DMS114 treated with DMSO at 0.1 percent for 48 hours (cell line): Measurements from ENCODE around the gene TMED9.
A peak's percentile ranks its signal among the peaks of the same experiment; 100 is the strongest.
"Not testable (repeated sequence)": the region's sequence is repeated elsewhere in the genome, so short reads cannot be mapped to it uniquely, and the experiment has no call there.

ENCODE experiments used
- DNase-seq: peaks from one replicate; lab custom pipeline; 2025; ENCODE audit not compliant: unreplicated experiment; lab: John Stamatoyannopoulos, UW

Gene TMED9

DNA sequence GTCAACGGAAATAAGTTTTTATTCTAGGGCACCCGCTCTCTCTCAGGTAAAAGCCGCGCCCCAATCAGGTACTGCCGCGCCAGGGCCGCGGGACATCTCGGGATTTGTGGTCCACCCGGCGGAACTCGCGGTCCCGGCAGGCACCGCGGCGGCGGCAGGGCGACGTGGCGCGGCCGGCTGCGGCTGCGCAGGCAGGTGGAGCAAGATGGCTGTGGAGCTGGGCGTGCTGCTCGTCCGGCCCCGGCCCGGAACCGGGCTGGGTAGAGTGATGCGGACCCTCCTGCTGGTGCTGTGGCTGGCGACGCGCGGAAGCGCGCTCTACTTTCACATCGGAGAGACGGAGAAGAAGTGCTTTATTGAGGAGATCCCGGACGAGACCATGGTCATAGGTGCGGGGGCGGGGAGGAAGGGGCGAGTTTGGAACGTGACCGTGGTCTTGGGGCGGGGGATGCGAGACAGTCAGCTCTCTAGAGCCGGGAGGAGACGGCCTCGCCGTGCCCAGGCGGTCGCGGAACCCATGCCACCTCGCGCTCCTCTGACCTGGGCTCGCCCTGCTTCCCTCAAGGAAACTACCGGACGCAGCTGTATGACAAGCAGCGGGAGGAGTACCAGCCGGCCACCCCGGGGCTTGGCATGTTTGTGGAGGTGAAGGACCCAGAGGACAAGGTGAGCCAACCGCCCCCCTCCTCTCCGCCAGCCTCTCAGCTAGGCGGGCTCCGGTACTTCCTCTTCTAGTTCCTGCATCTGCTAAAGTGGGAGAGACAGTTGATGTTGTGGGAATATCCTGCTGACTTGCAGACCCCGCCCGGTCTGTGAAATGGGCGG lies at the start of gene TMED9:
TMED9 (plus strand) TSS at position 194 of the 825 bp plus-strand sequence; CDS start at position 206, 12 bp downstream.
- peak; percentile 71 for DNase-seq

- no peak for DNase-seq
These were observed 49.1 kb upstream of the TMED9 start for GRCh38 chr5:177542816-177543465.

GRCh38 chr5:177545487-177546257 lies 46.3 kb upstream of the TMED9 start:
- DNase-seq = no peak

- DNase-seq = no peak
These were observed 45.7 kb upstream of the TMED9 start for GRCh38 chr5:177546258-177546741.

GRCh38 chr5:177547736-177548135 lies 44.3 kb upstream of the TMED9 start:
- no peak for DNase-seq

- no peak for DNase-seq
These were observed 43.5 kb upstream of the TMED9 start for GRCh38 chr5:177548495-177548894.

DNA sequence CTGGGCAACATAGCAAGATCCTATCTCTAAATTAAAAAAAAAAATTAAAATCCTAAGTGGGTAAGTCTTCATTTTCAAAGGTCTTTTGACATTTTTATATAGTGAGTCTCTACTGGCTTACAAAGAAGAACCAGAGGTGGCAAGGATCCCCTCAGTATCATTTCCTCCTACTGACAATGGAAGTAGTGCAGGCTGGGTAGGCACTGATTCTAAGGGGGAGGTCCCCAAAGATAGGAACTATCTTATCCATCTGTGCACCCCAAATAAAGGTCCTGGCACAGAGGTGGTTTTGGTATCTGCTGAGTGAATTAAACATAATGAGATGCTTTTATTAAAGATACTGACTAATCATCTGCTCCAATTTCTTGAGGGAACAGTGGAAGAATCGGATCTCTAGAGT lies 41.9 kb upstream of the TMED9 start:
- DNase-seq = no peak

DNA sequence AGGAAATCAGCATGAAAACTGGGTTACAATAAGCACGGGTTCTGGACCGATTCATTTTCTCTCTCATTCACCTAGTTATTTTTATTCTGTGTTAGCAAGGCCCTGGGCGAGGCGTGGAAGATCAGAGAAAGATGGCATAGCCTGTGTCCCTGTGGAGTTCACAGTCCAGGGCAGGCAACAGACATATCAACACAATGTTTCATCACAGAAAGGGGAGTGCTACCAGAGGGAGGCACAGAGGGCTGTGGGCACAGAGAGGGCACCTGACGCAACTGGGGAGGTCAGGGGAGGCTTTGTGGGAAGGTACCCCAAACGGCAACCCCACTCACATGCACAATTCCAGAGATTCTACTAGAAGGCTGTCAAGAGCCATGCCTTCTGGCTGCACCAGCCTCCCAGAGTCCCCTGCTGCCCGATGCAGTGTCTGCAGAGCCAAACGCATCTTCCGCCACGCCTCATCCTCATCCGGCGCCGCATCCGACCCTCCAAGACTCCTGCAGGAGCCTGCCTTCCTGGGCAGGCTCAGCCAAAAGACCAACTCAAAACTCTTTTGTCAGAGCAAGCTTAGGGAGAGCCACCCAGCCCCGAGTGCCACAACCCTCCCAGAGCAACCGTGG lies 39.1 kb upstream of the TMED9 start:
- DNase-seq = no peak

GRCh38 chr5:177553671-177554429 lies 38.2 kb upstream of the TMED9 start:
- no peak for DNase-seq

- peak; percentile 93 for DNase-seq
These were observed 37.4 kb upstream of the TMED9 start, which contains the start of gene FAM193B for GRCh38 chr5:177554474-177555111. FAM193B (minus strand) TSS chr5:177554563; CDS start chr5:177554458, 105 bp downstream.

- no peak for DNase-seq
These were observed 36.8 kb upstream of the TMED9 start for GRCh38 chr5:177555228-177555627.

- DNase-seq = no peak
These were observed 36.3 kb upstream of the TMED9 start for GRCh38 chr5:177555665-177556064.

- no peak for DNase-seq
These were observed 34.9 kb upstream of the TMED9 start for GRCh38 chr5:177557041-177557647.

DNA sequence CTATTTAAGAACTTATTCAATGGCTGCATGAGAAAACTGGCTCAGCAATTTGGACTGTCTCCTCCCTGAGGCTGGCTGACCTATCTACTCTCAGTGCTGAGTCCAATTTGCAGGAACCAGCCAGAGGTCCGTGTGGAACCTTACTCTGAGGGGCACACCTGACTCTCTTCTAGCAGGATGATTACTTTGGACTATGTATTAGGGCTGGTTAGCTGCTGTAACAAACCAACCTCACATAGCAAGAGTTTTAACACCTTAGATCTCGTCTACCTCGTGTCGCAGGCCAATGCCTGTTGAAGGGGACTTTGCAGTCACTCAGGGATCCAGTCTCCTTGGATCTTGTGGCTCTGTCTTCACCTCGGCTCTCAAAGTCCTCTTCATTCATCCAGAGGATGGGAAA lies 34.2 kb upstream of the TMED9 start:
- no peak for DNase-seq

DNA sequence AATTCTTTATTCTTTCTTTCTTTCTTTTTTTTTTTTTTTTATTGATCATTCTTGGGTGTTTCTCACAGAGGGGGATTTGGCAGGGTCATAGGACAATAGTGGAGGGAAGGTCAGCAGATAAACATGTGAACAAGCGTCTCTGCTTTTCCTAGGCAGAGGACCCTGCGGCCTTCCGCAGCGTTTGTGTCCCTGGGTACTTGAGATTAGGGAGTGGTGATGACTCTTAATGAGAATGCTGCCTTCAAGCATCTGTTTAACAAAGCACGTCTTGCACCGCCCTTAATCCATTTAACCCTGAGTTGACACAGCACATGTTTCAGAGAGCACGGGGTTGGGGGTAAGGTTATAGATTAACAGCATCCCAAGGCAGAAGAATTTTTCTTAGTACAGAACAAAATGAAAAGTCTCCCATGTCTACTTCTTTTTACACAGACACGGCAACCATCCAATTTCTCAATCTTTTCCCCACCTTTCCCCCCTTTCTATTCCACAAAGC lies 32.5 kb upstream of the TMED9 start:
- not testable (repeated sequence) for DNase-seq

DNA sequence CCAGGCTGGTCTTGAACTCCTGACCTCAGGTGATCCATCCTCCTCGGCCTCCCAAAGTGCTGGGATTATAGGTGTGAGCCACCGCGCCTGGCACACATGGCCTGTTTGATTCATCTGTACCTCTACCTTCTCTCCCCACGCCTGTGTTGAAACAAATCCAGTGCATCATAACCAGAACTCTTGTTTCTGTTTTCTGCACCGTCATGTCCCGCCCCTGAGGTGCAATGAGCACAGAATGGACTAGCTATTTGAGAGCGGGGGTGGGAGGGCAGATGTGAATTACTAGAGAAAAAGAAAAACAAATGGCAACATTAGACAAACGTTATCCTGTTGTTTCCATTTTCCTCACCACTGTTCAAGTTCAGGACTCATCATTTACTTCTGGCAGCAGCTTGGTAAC lies 27.0 kb upstream of the TMED9 start:
- no peak for DNase-seq

GRCh38 chr5:177568326-177568725 lies 23.7 kb upstream of the TMED9 start:
- DNase-seq = no peak

DNA sequence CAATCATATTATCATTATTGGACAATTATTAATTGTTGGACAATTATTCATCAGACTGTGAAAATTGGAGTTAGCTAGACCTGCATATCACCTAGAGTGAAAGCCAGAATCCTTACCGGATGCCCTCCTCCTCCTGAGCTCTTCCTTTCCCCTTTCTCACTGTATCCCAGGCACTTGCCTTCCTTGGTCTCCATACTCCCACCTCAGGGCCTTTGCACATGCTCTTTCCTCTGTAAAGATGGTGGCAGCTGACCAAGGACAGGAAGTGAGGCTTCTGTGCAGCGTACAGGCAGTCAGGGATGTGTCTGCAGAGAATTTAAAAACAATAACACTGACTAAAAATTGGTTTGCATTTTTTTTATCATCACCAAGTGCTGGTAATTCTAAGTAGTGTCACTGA lies 22.1 kb upstream of the TMED9 start:
- DNase-seq = no peak

DNA sequence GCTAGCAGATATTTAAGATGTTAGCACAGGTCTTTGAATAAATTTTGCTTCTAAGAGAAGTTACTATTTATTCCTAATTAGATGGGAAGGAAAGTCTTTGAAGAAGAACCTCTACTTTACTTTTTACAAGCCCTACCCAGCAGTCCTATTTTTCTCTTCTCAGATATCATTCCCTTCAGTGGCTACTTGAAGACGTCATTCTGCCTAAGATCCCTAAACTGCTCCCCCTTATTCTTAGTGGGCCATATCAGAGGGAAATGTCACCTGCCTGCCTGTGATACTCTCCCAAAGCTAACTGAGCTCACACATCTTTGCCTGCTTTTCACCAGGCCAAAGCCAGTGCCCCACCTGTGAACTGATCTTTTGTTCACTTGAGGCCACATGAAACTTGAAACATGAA lies 16.5 kb upstream of the TMED9 start:
- no peak for DNase-seq
